Central memory CD4-positive, alpha-beta T cell (primary cell): ENCODE data around the gene TBC1D5.
A peak's percentile ranks its signal among the peaks of the same experiment; 100 is the strongest.

Experiments
- DNase-seq: peaks from one replicate; pipeline ENCODE4 v3.0.0; 2022

The TBC1D5 gene

DNA sequence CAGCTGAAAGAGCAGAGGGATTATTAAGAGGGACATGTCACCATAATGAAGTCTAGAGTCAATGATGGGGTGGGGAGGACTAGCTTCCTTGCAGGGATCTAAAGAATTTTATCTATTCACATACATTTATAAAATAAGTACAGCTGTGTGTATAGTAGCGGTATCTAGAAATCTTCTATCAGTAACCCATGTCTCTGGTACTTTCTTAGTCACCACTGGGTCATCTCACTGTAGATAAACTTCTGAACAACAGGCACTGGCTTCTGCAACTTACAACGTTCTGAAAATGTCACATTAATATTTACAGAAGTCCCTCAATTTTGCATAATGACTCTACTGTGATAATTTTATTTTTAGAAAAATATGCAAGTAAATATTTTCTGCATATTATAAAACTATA is 401.7 kb downstream of the TBC1D5 start:
- no peak for DNase-seq

- DNase-seq: no peak
Observed at GRCh38 chr3:17340261-17340660, 402.2 kb downstream of the TBC1D5 start.

- no peak for DNase-seq
Observed at GRCh38 chr3:17339132-17339575, 403.3 kb downstream of the TBC1D5 start.

GRCh38 chr3:17336291-17336690 is 406.1 kb downstream of the TBC1D5 start:
- peak; percentile 20 for DNase-seq

GRCh38 chr3:17333893-17334292 is 408.5 kb downstream of the TBC1D5 start:
- DNase-seq: no peak

- no peak for DNase-seq
Observed at GRCh38 chr3:17333446-17333845, 409.0 kb downstream of the TBC1D5 start.

DNA sequence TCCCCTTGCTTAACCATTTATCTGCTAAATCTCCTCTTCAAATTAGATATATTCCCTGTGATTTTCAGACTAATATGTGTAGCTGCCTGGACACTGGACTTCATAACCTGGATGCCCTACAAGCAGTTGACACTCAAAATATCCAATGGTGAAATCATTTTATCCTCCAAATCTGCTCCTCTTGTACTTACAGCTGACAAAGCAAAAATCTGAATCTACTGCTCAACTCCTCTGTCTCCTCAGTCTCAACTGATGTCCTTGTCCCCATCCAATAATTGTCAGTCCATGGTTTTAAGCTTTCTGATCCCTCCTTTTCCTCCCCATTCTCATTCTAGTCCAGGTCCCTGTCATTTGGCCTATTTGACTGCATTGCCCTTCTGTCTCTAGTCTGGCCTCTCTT is 411.8 kb downstream of the TBC1D5 start:
- no peak for DNase-seq

DNA sequence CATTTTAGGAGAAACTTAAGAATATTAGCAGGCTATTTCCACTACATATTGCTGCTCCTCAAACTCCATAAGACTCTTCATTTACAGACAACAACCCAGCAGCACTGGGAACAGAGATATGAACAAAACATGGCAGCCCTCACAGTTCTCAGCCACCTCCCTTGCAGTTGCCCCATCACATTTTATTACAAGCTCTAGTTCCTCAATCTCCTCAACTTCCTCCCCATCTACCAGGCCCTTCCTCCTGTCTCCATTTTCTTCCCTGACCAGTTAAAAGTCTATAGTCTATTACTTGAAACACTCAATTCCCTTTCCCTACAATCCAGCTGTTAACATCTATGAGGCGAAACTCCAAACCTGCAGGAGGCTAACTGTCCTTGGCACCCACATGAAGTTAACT is 412.5 kb downstream of the TBC1D5 start:
- no peak for DNase-seq

- peak; percentile 13 for DNase-seq
Observed at GRCh38 chr3:17322106-17322793, 420.2 kb downstream of the TBC1D5 start.

DNA sequence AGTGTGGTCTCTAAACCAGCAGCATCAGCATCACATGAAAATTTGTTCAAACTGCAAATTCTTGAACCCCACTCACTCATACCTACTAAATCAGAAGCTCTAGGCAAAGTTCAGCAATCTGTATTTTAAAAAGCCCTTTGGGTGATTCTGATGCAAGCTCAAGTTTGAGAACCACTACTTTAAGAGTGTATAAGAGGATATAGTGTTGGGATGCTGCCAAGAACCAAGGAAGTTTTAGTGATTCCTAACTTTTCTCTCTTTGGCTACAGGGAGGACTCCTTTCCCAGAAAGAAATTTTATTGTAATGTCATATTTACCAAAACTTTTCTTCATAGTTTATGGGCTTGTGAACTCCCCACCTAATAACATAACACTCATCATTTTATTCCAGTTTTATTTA is 422.2 kb downstream of the TBC1D5 start:
- no peak for DNase-seq

DNA sequence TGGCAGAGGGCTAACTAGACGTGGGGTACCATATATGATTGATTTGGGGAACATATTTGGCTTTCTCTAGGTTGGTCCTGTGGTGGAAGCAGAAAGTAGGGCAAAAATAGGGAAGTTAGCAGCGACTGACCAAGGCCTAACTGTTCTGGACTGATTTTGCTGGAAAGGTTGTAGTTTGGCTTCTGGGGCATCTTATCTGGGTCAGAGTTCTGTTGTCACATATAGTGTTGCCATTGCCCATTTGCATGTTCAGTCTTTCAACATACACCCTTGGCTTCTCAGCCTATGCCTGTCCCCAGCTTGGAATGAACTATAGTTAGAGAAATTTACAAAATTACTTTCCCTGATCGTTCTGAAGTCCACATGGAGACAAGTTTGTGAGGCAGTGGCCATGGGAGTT is 426.5 kb downstream of the TBC1D5 start:
- no peak for DNase-seq

DNA sequence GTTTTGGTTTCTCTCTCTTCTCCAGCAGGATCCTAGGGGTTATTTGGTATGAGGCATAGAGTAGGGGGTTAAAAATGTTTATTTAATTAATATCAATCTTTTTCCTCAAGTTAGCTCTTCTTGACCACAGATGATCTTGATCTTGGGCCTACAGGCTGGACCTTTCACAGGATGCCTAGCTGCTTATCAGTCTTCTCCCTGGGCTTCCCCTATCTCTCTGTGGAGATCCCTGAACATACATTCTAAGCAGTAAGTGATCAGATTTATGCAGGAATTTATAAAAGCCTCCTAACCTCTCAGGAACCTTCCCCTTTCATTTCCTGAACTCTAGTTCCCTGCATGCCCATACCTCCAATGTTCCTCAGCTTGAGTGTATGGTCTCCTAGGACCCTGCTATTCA is 428.3 kb downstream of the TBC1D5 start:
- no peak for DNase-seq

GRCh38 chr3:17313746-17314145 is 428.7 kb downstream of the TBC1D5 start:
- no peak for DNase-seq

DNA sequence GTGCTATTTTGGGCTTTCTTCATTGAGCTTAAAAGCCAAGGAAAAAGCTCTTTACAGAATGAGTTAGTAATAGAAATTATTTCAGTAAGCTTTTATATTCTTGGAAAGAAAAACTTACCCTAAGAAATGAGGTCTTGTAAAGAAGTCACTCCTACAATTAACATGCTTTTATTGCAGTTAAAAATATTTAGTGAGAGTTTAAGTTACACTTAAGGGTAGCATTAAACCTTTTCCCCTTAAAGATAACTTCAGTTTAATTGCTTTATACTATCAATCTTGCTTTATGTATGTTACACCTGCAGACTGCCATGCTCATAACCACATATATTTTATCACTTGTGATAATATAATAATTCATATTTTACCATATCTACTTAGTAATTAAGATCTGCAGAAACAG is 431.4 kb downstream of the TBC1D5 start:
- DNase-seq: no peak

GRCh38 chr3:17307887-17308286 is 434.5 kb downstream of the TBC1D5 start:
- no peak for DNase-seq

DNA sequence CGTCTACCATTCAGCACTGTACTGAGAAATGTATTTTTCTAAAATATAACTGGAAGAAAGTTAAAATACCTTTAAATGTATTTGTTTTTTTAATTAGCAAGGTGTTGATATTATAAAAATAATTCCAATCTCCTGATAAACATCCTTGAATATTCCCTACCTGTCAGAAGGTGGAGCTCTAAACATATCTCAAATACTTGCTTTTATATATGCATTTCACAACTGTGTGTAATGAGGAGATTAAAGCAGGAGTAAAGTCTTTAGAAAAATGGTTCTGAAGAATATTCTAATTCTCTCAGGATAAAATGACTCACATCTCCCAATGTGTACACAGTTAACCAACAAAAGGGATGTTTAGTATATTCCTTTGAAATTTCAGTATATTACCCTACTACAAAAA is 434.9 kb downstream of the TBC1D5 start:
- DNase-seq: no peak

DNA sequence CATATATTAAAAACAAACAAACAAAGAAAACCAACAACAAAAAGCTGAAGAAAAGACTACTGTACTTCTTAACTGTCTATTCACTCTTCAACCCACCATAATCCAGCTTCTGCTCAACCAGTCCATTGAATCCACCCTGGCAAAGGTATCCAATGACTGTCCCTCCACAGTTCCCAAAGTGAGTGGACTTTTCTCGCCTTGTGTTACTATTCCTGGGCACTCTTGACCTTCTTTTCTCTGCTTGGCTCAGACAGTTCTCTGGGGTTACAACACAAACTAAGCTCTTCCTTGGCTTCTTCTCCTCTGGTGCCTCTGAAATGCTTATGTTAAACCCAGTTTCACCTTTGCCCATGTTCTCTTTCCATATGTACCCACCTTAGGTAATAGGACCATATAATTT is 437.5 kb downstream of the TBC1D5 start:
- no peak for DNase-seq

DNA sequence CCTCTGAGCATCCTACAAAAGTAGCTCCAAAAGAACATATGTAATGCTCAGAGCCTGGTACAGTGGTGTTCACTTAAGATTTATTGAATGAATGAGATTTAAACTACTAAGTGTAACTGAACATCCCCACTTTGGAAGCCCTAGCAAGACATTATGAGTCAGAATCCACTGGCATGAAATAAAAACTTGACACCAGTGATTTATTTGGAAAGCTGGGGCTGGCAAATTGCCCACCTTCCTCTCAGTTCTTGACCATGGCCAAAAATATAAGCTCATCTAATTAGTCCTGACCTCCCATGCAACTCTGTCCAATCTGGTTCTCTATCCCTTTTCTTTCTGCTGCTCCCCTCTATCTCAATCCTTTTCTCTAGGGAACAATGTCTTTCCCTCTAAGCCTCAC is 439.7 kb downstream of the TBC1D5 start:
- DNase-seq: no peak

GRCh38 chr3:17302170-17302569 is 440.3 kb downstream of the TBC1D5 start:
- no peak for DNase-seq

DNA sequence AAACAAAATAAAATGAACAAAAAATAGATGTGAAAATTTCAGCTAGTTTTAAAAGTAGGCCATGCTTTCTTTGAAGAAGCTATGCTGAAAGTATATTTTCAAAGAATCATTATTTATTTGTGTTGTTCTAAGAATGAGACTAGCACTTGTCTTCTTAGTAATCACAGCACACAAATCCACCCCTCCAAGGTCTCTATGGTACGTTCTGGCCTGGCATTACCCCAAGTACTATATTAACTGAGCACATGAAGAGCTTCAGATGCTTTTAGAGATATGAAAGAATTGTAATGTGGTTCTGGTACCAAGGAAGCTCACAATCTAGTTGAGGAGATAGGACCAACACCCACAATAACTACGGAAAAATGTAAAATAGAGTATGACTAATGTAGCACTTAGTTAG is 441.2 kb downstream of the TBC1D5 start:
- no peak for DNase-seq

DNA sequence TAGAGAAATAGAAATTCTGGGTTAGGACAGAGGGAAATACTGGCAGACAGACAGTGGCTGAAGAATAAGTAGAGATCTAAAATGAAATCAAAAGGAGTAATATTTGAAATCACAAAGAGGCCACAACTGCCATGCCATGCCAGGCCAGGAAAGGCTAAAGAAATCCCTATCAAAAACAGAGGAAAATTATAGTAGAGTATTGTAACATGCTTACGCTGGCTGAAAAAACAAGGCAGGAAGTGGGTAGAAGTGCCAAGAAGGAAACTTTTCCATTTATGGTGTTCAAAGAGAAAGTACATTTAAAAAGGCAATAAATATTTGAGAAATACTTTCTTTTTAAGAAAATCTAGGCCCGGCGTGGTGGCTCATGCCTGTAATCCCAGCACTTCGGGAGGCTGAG is 442.0 kb downstream of the TBC1D5 start:
- DNase-seq: no peak

- DNase-seq: no peak
Observed at GRCh38 chr3:17298038-17298437, 444.4 kb downstream of the TBC1D5 start.

GRCh38 chr3:17292556-17292955 is 449.9 kb downstream of the TBC1D5 start:
- no peak for DNase-seq

DNA sequence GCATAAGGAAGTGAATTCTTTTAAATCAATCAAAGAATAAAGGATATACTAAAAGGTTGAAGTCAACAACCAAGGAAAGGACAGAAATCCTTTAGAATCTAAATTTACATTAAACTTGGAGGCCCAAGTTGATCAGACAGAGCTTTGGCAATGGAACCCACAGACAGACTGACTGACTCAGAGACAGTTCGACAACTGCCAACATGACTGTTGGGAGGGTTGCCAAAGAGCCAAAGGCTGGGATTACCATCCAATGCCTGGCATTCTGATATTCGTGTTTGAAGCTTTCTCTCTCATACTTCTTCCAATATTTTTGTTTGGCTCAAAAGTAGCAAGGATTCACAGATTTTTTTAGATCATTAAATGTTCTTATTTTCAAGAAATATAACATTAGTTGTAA is 451.5 kb downstream of the TBC1D5 start:
- no peak for DNase-seq

DNA sequence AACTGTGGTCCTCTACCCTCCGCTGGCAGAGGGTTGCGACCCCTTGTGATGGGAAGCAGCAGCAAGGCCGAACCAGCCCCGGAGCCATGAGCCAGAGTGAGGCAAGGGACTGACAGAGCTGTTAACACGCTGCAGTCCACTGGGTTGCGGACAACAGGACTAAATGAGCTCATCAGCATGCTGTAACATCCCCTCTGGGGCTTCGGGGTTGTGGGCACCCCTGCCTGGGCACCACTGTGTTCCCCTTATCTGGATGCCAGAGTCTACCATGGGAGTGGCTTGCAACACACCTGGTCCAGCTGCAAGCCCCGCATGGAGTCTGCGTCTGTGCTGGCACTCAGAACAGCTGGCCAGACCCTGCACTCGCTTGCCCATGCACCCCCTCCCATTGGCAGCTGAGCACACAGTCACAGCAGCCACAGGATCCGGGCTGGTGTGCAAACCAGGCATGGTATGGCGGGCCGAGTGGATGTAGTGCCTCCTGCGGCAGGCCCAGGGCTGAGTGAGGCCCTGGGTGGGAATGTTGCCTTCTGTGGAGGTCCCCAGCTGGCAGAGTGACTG is 453.5 kb downstream of the TBC1D5 start:
- DNase-seq: no peak
